ENCODE results near the gene ATRIP. TPM values are rescaled to one million over a fixed set of nuclear protein-coding genes. Genes with fewer than 3 reads are reported as not detected.
A peak's percentile ranks its signal among the peaks of the same experiment; 100 is the strongest.

The ATRIP gene
- total and polyA plus RNA-seq, 2 experiments from 2014 or later = 4.3 to 4.5 TPM

DNA sequence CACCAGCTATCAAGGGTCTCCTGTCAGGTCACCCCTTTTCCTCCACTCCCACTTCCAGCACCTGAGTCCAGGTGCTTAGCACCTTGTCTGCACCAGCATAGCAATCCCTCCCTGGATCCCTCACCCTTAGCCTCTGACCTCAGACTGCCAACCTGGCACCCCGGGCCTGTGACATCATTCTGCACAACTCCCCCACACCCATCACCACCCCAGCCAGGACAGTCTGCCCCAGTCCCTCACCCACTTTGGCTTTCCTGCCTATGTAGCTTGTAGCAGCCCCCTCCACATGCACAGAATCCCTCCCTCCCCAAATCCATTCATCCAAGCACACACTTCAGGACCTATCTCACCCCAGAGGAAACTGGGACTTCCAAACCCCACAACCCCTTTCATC lies 15.8 kb upstream of the ATRIP start:
- peaks cover 22% of the 10 kb centered on the region for H4K20me1 ChIP-seq (ENCODE audit: insufficient read depth, poor library complexity, severe bottlenecking)
- no peak for DNase-seq (ENCODE audit: low spot score)
- TF ChIP-seq, protein P1, sequence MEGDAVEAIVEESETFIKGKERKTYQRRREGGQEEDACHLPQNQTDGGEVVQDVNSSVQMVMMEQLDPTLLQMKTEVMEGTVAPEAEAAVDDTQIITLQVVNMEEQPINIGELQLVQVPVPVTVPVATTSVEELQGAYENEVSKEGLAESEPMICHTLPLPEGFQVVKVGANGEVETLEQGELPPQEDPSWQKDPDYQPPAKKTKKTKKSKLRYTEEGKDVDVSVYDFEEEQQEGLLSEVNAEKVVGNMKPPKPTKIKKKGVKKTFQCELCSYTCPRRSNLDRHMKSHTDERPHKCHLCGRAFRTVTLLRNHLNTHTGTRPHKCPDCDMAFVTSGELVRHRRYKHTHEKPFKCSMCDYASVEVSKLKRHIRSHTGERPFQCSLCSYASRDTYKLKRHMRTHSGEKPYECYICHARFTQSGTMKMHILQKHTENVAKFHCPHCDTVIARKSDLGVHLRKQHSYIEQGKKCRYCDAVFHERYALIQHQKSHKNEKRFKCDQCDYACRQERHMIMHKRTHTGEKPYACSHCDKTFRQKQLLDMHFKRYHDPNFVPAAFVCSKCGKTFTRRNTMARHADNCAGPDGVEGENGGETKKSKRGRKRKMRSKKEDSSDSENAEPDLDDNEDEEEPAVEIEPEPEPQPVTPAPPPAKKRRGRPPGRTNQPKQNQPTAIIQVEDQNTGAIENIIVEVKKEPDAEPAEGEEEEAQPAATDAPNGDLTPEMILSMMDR (IDR thresholded peaks at IDR 0.05; ENCODE audit: poor library complexity) = no peak
- TF ChIP-seq EZH2phosphoT487 (IDR thresholded peaks at IDR 0.05; ENCODE audit: low read depth, severe bottlenecking, unreplicated experiment) (no peak), EZH2 (IDR thresholded peaks at IDR 0.05; ENCODE audit: borderline replicate concordance) (no peak)
- H3K4me1 ChIP-seq (ENCODE audit: insufficient read depth) = peaks cover 74% of the 10 kb centered on the region
- WGBS (ENCODE audit: low lambda C conversion rate, missing lambda C conversion rate) = 73% methylated on average over 1 of the region's 1 CpG
- H3K9me2 ChIP-seq (replicated peaks; ENCODE audit: insufficient read depth) = no peaks in the 10 kb centered on the region
- peaks cover 67% of the 10 kb centered on the region for H3K79me2 ChIP-seq
- no peak overlapping the region for H3K4me3 ChIP-seq
- no peak overlapping the region for H2AFZ ChIP-seq
- no peaks in the 10 kb centered on the region for H3K9me3 ChIP-seq (ENCODE audit: low read depth)
- peak overlapping the region; percentile 97 for H3K4me2 ChIP-seq
- H3K36me3 ChIP-seq (replicated peaks; ENCODE audit: insufficient read depth, low read depth) = no peaks in the 10 kb centered on the region
- H3K27ac ChIP-seq = peak overlapping the region; percentile 96
- H3K27me3 ChIP-seq = no peaks in the 10 kb centered on the region

DNA sequence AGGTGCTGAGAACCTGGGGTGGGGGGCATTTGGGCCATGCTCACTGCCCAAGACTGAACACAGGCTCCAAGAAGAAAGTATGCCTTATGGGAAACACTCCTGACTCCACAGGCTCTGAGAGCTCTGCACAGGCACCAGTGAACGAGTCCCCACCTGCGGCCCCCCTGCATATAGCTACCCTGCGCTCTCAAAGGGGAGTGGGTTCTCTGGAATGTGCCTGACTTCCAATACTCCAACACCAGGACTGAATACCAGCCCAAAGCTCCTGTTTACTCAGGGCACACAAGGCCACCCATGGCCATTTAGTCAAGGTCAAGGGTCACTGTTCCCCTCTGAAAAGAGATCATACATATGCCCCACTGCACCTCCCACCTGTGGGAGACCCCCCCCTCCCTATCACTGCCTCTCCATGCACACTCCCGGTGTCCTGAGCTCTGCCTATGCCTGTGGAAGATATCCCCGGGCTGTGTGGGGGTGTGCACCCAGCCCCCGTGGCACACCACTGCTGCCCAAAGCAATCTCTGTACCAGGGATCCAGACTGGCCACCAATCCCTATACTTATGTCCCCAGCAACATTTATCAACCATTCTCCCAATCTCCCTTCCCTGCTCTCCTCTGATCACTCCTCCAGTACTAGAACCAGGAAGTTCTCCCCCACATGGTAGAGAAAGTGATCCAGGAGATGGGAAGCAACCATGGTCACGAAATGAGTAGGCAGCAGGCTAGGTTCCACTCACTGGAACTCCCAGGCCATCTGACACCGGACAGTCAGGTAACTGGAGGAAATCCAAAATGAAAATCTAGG lies 15.1 kb upstream of the ATRIP start:
- H3K4me1 ChIP-seq (ENCODE audit: insufficient read depth) = peaks cover 66% of the 10 kb centered on the region
- no peak for DNase-seq (ENCODE audit: low spot score)
- H2AFZ ChIP-seq = no peak overlapping the region
- no peak for TF ChIP-seq EZH2 (IDR thresholded peaks at IDR 0.05; ENCODE audit: borderline replicate concordance)
- TF ChIP-seq, protein P1 (IDR thresholded peaks at IDR 0.05; ENCODE audit: poor library complexity) = no peak
- TF ChIP-seq EZH2phosphoT487 (IDR thresholded peaks at IDR 0.05; ENCODE audit: low read depth, severe bottlenecking, unreplicated experiment) = no peak
- peak overlapping the region; percentile 97 for H3K4me2 ChIP-seq
- H3K27ac ChIP-seq = peak overlapping the region; percentile 96
- H3K9me2 ChIP-seq (replicated peaks; ENCODE audit: insufficient read depth) = no peaks in the 10 kb centered on the region
- H4K20me1 ChIP-seq (ENCODE audit: insufficient read depth, poor library complexity, severe bottlenecking) = peaks cover 15% of the 10 kb centered on the region
- H3K9me3 ChIP-seq (ENCODE audit: low read depth) = no peaks in the 10 kb centered on the region
- H3K79me2 ChIP-seq = peaks cover 60% of the 10 kb centered on the region
- no peak overlapping the region for H3K4me3 ChIP-seq
- H3K36me3 ChIP-seq (replicated peaks; ENCODE audit: insufficient read depth, low read depth) = no peaks in the 10 kb centered on the region
- WGBS (ENCODE audit: low lambda C conversion rate, missing lambda C conversion rate) = 81% methylated on average over 8 of the region's 8 CpGs
- no peaks in the 10 kb centered on the region for H3K27me3 ChIP-seq

DNA sequence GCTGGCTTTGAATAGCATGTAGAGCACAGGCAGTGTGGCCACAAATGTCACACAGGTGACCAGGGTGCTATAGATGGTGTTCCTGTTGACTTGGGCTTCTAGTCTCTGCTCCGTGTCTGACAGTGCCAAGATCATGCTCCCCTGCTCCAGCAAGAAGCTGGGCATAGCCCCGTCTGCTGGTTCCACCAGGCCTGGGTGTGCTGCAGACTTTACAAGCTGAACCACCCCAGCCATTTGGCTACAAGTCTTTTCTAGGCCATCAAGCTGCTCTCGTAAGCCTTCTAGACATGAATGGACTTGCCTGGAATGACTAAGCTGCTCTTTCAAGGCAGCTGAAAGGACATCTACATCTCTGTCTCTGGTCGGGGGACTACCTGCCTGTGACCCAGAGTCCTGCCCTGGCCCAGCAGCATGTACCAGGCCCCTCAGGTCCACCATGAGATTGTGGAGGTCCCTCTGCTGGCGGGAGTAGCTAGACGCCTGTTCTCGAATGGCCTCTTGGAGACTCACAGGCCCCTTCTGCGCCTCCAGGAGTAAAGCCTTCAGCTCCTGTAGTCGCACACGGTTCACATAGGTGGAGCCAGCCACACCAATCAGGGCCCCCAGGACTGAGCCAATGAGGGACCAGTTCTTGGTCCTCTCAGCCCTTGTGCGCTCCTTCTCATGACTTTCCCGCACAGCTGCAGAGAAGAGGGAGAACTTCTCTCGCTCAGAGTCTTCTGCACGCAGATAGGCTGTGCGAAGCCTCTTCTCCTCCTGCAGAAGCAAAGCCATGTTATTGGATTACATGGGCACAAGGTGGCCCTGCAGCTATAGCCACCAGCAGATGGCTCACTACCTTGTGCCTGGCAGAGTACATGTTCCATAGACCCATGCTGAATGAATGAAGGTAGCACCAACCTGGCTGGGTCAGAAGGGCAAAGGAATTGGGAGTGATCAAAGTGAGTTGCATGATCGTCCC lies 13.8 kb upstream of the ATRIP start:
- WGBS (ENCODE audit: low lambda C conversion rate, missing lambda C conversion rate) = 75% methylated on average over 16 of the region's 16 CpGs
- H3K4me3 ChIP-seq = no peak overlapping the region
- no peaks in the 10 kb centered on the region for H3K36me3 ChIP-seq (replicated peaks; ENCODE audit: insufficient read depth, low read depth)
- H3K4me1 ChIP-seq (ENCODE audit: insufficient read depth) = peaks cover 54% of the 10 kb centered on the region
- no peaks in the 10 kb centered on the region for H3K27me3 ChIP-seq
- DNase-seq (ENCODE audit: low spot score) = no peak
- H3K27ac ChIP-seq = peak overlapping the region; percentile 96
- no peaks in the 10 kb centered on the region for H3K9me3 ChIP-seq (ENCODE audit: low read depth)
- H3K4me2 ChIP-seq = peak overlapping the region; percentile 71
- H2AFZ ChIP-seq = no peak overlapping the region
- H4K20me1 ChIP-seq (ENCODE audit: insufficient read depth, poor library complexity, severe bottlenecking) = peaks cover 5% of the 10 kb centered on the region
- H3K79me2 ChIP-seq = peaks cover 47% of the 10 kb centered on the region
- no peaks in the 10 kb centered on the region for H3K9me2 ChIP-seq (replicated peaks; ENCODE audit: insufficient read depth)
- TF ChIP-seq, protein P1 (IDR thresholded peaks at IDR 0.05; ENCODE audit: poor library complexity) = peak; percentile 3
- no peak for TF ChIP-seq EZH2 (IDR thresholded peaks at IDR 0.05; ENCODE audit: borderline replicate concordance)
